Left lung (tissue), 10 donors: Measurements from ENCODE around the gene DRAXIN. TPM values are rescaled to one million over a fixed set of nuclear protein-coding genes. Genes with fewer than 3 reads are reported as not detected.

ENCODE experiments used
- ATAC-seq: fragments of 200-7000 bp; cut with Tn5 transposase; one replicate; pipeline ENCODE4 v1.9.1; 2020; ENCODE audit warnings: moderate library complexity
- DNase-seq, 4 donors: peaks; one replicate each; pipeline ENCODE4 v3.0.0-alpha.2; 2013 to 2020
- H3K27ac ChIP-seq, 2 donors: fragments of 200-600 bp; sonication (generic) in 1 of 2; one replicate each; pipeline versions ENCODE4 v1.5.0 to v1.8.0; 2020 to 2021
- H3K27me3 ChIP-seq, 2 donors: fragments of 200-600 bp; sonication (generic) in 1 of 2; one replicate each; pipeline versions ENCODE4 v1.5.0 to v1.8.0; 2020 to 2021
- H3K36me3 ChIP-seq, 2 donors: fragments of 200-600 bp; sonication (generic) in 1 of 2; one replicate each; pipeline versions ENCODE4 v1.5.0 to v1.8.0; 2020 to 2021
- H3K4me1 ChIP-seq, 2 donors: fragments of 200-600 bp; one replicate each; pipeline ENCODE4 v1.8.0; 2021
- H3K4me3 ChIP-seq, 2 donors: fragments of 200-600 bp; sonication (generic) in 1 of 2; one replicate each; pipeline versions ENCODE4 v1.5.0 to v1.8.0; 2020 to 2021; ENCODE audit warnings: mild to moderate bottlenecking in 1 of 2
- H3K9me3 ChIP-seq, 2 donors: fragments of 200-600 bp; sonication (generic) in 1 of 2; one replicate each; pipeline versions ENCODE4 v1.5.0 to v1.8.0; 2020 to 2021
- CTCF ChIP-seq, 2 donors: fragments of 200-600 bp; sonication (generic) in 1 of 2; IDR thresholded peaks; one replicate each; pipeline versions ENCODE4 v1.5.0 to v1.8.0; 2021; ENCODE audit warnings: antibody characterized with exemption in 2 of 2
- intact Hi-C, 2 donors: fragments of 100-400 bp; cut with DNase I; formaldehyde crosslinking; loops; one replicate each; pipeline versions ENCODE4 v1.11.2 to v1.14.2; 2022
- polyA plus RNA-seq, 6 donors: library from polyadenylated mRNA; unstranded; fragments of 120-200 nt; gene quantifications; one replicate each; pipeline ENCODE4 v1.2.1, GENCODE V29; 2013; ENCODE audit not compliant: insufficient read length in 6 of 6
- total RNA-seq, 2 donors: library from RNA; stranded (reverse); fragmentation: NEBNext Ultra II Directional; extraction: Animal tissue kit (Norgen Biotek cat#: 25700); gene quantifications; one replicate each; pipeline ENCODE4 v1.2.1, GENCODE V29; 2021
- donor health status: DM: no; HTN: yes; CAD: no.
- donor health status: DM: no; HTN: no; CAD: no.

Gene DRAXIN
- total and polyA plus RNA-seq, 8 donors = 0.10 to 3.2 (median 2.3) TPM

GRCh38 chr1:11685210-11685752 lies 6.2 kb upstream of the DRAXIN start:
- ATAC-seq = no peak
- H3K4me1 ChIP-seq = peaks cover 2 to 13% of the 10 kb centered on the region in 2 donors
- no peaks in the 10 kb centered on the region for H3K9me3 ChIP-seq
- peaks cover 8 to 34% of the 10 kb centered on the region in 2 donors for H3K27me3 ChIP-seq
- no peak for TF ChIP-seq CTCF (IDR thresholded peaks at IDR 0.05)
- DNase-seq = no peak
- H3K27ac ChIP-seq = no peak overlapping the region
- intact Hi-C loops = no loop called here
- no peaks in the 10 kb centered on the region for H3K36me3 ChIP-seq
- H3K4me3 ChIP-seq = no peak overlapping the region

- Histone ChIP-seq H3K4me1 (peaks cover 0 to 30% of the 10 kb centered on the region in 2 donors), H3K4me3 (no peak overlapping the region), H3K27ac (no peak overlapping the region), H3K27me3 (peaks cover 38 to 66% of the 10 kb centered on the region in 2 donors), H3K9me3 (no peaks in the 10 kb centered on the region), H3K36me3 (no peaks in the 10 kb centered on the region)
- intact Hi-C loops = no loop called here
- no peak for TF ChIP-seq CTCF (IDR thresholded peaks at IDR 0.05)
- DNase-seq (no peak), ATAC-seq (no peak)
These were observed 3.0 kb upstream of the DRAXIN start for GRCh38 chr1:11688506-11688905.

GRCh38 chr1:11690397-11691301 lies 861 bp upstream of the DRAXIN start:
- Histone ChIP-seq H3K4me3 (peak overlapping the region; percentile 9 to 16), H3K27ac (no peak overlapping the region), H3K36me3 (no peaks in the 10 kb centered on the region), H3K9me3 (no peaks in the 10 kb centered on the region), H3K4me1 (peaks cover 0 to 30% of the 10 kb centered on the region in 2 donors), H3K27me3 (peaks cover 40 to 81% of the 10 kb centered on the region in 2 donors)
- peak in 2 of 4 donors; percentile 61 to 65 for DNase-seq
- no peak for TF ChIP-seq CTCF (IDR thresholded peaks at IDR 0.05)
- peak; percentile 41 for ATAC-seq
- intact Hi-C loops = no loop called here

DNA sequence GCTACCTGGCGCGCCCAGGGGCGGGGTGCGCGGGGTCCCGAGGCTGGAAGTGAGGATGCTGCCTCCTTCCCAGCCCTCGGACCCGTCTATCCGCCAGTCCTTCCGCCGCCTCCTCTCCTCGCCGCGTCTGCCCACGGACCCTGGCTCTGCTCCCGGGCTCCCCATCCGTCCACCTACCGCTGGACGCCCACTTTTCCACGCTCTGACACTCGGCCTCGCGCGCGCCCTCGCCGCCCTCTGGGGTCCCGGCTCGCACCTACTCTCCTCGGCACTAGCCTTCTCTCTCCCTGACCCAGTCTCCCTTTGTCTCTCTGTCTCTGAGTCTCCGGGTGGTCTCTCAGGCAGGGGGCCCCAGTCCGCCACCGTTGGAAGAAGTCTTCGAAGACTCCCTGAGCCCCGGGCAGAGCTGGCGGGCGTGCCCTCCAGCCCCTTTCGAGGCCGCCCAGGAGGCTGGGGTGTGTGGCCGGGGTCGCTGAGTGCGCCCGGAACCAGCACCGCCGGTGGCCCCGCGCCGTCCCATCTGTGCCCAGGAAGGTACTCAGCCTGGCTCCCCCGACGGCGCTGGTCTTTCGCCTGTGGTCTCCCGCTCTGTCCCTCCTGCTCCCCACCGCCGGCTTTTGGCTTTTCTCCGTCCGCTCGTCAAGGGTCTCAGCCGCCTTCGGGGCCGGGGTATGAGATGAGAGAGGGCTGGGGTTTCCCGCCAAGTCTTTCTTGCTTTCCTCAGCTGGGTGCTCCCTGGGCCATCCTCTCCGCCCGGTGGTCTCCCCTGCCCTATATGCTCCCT lies 610 bp downstream of the DRAXIN start:
- Histone ChIP-seq H3K4me1 (peaks cover 0 to 30% of the 10 kb centered on the region in 2 donors), H3K27me3 (peaks cover 40 to 79% of the 10 kb centered on the region in 2 donors), H3K9me3 (no peaks in the 10 kb centered on the region), H3K4me3 (peak overlapping the region in 1 of 2 donors; percentile 16), H3K27ac (no peak overlapping the region), H3K36me3 (no peaks in the 10 kb centered on the region)
- no peak for TF ChIP-seq CTCF (IDR thresholded peaks at IDR 0.05)
- no peak for ATAC-seq
- no peak for DNase-seq
- intact Hi-C loops = no loop called here
